Raji (cell line): ENCODE data around the gene EXOC7.

ENCODE experiments used
- POLR2A ChIP-seq: IDR thresholded peaks from 2 replicates; pipeline ENCODE4 v1.6.1; 2011; ENCODE audit warnings: low read depth, low read length, control low read depth; ENCODE audit not compliant: insufficient read depth

The EXOC7 gene

DNA sequence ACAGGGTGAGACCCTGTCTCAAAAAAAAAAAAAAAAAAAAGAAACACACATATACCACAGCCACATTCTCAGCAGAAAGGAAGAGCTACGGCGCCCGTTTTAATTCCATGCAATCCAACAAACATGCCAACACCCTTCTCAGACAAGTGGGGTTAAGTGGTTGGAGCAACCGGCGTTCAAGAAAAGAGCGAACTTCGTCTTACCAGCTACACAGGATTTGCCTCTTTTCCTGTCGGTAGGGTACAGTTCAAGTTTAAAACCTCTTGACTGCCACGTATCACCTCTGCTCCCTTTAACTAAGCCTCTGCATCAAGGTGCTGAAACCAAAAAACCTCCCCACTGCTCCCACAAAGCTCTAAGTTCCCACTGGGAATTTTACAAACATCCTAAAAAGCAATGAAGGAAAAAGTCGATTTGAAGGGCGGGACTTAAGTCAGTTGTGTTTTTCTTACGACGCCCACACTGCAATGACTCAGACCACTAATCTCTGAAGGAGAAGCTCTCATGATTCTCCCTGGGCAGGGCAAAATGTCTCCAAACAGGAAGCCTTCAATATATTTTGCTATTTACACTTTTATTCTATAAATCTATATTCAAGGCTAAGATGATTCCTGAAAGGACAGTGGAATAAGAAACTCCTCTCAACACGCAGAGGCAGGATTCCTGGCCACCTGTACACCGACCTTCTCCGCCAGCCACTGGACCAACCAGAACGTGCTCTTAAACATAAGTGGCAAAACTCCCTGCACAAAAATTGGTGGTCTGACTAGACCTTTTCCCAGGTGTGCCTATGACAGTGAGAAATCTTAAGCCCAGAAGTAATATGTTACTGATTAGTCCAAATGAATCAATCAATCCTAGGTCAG, 50.1 kb downstream of the EXOC7 start:
- TF ChIP-seq POLR2A, result no peak

DNA sequence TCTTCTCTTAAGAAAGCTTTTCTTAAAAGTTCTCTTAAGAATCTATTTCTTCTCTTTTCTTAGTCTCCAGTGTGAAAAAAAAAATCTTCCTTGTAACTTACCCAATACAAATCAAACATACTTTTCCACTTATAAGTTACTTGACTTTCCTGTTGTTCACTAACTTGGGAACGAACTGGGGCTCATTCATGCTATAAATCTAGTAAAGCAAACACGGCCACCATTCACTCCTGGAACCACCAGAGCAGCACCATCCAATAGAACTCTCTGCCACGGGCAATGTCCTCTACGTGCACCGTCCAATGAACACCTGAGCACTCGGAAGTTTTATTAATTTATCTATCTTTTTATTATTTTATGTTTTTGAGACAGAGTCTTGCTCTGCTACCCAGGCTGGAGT, 52.0 kb downstream of the EXOC7 start:
- TF ChIP-seq POLR2A, result no peak

DNA sequence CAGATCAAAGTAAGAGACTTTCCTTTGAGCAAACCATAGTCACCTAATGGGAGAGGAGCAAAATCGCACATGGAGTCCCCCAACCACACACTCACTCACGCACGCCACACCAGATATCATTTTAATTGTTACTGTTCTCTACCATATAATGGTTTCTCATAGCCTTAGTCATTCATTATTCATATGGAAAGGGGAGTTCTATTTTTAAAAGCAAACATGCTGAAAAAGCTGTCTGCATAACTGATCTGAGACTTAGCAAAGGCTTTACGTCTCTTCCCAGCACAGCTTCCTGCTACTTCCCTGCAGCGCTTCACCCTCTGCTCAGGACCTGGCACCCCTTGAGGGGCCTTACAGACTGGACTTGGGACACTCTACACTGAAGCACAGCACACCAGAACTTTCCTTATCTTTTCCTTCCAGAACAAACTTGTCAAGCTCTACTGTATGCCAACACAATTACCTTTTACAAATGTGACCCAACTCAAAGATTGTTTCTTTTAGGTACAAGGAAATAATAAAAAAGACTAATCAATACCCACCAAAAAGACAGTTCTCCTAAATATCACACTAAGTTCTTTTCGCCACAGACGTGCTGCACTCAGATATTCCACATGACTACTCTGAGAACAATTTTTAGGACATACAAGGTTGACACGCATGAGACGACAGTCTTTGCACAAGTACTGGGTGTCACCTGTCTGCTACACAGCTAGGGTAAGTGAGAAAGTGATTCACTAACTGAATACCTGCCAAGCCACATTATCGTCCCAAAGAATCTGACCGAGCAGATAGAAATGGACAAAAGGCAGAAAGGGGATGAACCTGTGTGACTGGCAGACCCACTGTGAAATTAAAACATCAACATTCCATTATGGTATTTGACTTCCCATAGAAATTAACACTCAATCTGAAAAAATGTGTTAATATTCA, 52.8 kb downstream of the EXOC7 start:
- TF ChIP-seq POLR2A, result no peak

DNA sequence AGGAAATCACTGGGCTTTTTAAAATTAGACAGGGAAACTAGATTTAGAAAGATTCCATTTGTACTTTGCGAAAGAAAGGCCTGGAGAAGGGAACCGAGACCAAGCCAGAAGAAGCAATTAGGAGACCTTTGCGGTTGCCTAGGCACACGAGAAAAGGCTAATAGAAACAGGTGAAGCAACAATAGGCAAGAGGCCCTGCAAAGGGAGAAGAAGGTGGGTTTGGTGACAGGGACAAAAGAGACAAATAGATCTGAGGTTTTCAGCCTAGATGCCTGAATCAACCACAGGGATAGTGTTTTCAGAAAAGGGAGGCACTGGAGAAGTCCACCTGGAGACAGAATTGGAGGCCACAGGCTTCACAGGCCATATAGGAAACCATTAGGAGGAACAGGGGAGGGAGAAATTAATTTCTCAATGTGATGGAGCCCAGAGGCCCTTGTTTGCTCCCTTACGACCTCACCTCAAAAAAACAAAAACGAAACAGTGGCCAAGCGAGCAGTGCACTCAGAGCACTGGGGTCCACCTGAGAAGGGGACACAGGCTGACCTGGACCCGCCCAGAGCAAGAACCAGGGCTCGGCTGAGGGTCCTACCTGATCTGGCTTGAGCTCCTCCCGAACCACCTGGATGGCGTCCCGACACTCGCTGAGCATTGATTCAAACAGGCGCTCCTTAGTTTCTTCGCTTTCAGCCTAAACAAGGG, 53.6 kb downstream of the EXOC7 start:
- TF ChIP-seq POLR2A, result no peak

DNA sequence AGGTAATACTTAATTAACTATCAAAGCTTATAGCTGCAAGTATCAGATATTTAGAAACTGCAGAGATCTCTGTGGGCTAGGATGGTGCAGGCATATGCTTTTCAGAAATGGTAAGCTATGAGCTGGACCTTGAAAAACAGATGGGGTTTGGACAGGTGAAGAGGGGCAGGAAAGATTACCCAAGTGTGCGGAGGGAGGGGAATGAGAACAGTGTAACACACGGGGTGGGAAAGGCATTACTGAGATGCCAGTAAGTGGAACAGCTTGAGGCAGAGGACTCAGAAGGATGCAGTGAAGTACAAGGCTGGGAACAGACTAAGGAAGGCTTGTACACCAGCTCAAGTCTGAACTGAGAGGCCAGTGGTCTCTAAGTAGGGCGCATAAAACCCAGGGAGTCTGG, 54.3 kb downstream of the EXOC7 start:
- TF ChIP-seq POLR2A, result no peak

DNA sequence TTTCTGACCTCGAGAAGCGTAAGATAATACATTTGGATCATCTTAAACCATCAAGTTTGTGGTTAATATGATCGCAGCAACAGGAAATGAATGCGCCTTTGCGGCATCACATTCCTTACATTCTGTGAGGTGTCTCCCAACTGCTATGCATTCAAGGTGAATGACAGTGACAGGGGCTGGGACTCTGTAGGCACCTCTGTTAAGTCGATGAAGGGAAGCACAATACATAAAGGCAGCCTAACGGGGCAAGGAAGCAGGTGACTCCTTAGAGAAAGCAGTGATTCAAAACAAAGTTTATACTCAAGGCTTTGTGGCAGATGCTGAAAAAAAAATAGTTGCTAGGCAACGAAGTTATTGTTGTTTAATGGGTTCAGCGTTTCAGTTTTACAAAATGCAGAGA, 54.9 kb downstream of the EXOC7 start:
- TF ChIP-seq POLR2A, result no peak

DNA sequence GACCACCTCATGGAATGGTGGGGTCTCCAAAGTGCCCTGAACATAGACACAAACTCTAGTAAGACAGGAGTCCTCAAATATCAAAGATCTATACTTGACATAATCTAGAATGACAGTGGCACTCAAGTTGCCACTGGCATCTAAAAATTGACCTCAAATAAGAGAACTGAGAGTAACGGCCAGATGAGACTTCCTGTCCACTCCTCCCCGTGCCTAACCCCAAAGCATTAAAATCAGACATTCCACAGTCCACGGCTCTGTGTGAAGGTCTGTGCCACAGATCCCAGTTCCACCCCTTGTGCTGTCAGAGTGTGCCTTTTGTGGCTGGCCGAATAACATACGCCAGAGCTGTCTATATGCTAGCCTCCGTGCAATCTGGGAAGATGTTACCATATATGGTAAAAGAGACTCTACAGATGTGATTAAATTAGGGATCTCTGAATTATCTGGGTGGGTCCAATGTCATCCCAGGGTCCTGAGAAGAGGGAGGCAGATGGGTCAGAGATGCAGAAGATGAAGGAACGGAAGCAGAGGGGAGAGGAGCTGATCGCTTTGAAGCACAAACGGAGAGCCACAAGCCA, 55.5 kb downstream of the EXOC7 start:
- no peak for TF ChIP-seq POLR2A

DNA sequence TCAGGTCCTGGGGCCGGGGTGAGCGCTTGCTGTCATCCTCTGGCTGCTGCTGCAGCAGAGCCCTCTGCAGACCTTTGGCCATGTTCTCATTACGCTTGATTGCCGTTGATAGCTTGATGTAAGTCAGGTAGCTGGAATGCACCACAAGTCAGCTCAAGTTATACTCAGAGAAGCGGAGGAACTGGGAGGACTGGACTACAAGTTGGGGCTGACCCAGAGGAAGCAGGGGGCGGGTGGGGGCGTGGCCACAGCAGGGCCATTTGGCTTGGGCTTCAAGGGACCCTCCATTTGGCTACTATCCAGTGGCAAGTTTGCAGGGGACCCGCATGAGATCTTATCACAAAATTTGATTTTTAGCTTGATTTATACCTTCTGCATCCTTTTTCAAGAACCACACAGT, 57.5 kb downstream of the EXOC7 start:
- TF ChIP-seq POLR2A, result no peak

DNA sequence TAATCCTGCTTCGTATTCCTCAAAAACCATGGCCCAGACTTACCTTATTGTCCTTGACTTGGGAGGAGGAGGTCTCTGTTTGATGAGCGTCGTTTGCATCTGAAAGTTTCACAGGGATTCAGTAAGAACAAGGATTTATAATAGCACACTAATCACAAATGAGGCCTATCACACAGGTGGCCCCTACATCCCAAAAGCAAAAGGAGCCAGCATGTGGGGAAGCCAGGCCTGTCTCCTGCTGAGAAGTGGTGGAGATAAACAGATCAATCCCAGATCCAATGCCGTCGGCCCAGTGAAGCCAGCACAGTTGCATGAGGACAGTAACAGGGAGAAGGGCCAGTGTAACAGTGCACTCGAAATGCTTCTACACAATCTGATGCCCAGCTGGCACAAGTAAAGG, 63.2 kb downstream of the EXOC7 start:
- no peak for TF ChIP-seq POLR2A

DNA sequence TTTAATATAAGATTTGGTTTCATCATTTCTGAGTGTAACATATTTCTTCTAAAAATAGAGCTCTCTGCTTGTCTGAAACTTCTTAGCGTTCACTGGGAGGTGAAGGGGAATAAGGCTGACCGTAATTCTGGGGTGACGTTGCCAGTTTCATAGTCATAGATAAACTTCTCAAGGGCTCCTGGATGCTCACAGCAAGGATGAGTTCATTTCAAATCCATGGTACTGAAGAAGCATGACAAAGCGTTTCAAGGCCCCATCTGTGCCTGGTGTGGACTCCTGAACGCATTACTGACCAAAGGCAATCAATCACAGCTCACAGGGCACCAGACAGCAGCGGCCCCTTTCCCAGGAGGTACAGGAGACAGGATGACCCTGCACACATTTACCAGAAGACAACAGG, 64.5 kb downstream of the EXOC7 start:
- TF ChIP-seq POLR2A, result no peak

DNA sequence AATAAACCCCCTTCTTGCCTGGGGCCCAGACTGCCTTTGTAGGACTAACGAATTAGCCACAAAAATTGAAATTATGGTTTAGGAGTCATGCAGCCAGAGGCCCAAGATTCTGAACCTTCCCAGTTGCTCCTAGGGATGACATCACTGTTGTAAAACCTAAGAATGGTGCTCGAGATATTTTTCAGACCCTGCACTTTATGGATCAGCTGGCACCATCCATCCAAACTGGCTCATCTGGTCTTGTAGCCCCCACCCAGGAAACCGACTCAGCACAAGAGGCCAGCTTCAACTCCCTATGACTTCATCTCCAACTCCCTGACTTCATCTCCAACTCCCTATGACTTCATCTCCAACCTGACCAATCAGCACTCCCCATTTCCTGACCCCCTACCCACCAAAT, 65.5 kb downstream of the EXOC7 start:
- TF ChIP-seq POLR2A, result no peak

DNA sequence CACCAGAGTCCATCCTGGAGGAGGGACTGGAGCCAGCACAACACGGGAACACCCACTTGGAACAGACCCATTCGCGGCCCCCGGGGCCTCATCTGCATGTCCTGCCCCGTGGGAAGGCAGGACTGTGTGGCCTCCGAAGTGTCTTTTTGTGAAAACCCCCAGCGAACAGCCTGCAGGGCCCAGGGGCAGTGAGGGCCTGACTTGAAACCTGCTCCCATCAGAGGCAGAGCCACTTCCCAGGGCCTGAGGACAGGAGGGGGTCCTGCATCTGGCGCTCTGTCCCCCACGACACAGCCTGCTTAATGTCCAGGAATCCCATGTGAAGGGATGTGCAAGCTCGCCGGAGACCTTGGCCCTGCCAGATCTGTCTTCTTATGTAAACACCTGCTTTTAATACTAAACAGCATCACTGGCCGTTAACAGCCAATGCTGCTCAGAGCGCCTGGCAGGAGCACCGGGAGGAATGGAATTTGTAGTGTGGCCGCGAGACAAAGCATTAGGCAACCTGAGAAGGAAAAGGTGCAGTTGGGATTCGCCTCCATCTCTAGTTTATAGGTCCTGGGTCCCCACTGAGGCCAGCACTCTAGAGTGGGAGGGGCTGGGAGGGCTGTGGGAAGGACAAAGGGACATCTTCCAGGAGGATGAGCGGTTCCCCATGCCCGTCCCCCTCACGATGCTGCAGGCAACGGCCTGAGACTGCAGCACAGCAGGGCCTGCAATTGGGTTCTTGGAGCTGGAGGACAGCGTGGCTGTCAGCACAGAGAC, 66.9 kb downstream of the EXOC7 start:
- TF ChIP-seq POLR2A, result no peak

DNA sequence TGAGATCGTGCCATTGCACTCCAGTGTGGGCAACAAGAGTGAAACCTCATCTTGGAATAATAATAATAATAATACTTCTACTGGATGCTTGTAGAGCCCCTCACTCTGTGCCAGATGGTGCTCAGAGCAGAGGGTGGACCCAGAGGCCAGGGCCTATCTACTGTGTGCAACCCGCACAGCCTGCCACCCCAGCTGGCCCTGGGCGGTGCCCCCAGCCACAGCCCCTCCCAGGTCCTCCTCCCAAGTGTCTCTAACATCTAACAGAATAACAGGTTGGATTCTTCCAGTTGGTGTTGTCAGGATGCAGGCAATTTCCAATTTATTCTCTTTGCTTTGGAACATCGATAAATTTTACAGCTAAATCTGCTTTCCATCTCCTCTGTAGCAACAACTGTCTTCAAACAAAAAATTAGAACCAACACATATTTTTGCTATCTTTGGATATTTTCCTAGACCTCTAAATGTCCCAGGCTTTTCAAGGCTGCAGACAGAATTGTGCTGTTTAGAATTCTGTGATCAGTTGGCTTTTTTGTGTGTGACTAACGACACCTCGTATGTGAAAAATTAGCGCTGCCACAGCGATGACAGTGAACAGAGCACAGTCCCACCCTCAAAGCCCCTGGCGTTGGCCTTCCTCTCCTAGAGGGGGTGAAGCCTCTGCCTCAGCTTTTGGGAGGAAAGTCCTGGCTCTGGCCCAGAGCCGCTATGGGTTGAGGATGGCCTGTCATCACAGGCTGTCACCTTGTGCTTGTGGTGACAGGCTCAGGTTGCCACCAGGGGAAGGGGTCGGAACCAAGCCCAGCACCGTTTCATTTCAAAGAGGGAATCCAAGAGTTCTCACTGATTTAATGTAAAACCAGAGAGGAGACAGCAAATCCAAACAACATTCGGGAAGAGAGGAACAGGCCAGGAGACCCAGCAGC, 68.9 kb downstream of the EXOC7 start:
- TF ChIP-seq POLR2A, result no peak
